ENCODE data around the gene MEAF6.

Gene MEAF6

GRCh38 chr1:37446874-37447273, 67.7 kb downstream of the MEAF6 start:
- no peak for DNase-seq (ENCODE audit: low read depth in 2 of 2, low spot score in 1 of 2)

- DNase-seq (ENCODE audit: low read depth in 2 of 2, low spot score in 1 of 2): no peak
These were observed 71.9 kb downstream of the MEAF6 start for GRCh38 chr1:37442644-37443043.

Data from stimulated activated CD8-positive, alpha-beta memory T cell treated with anti-CD3 and anti-CD28 coated beads, Interleukin-4, amount 100 ng/mL, for 1 hour (primary cell).